Heart left ventricle (tissue), 13 donors: Measurements from ENCODE around the gene SEMA3E.

ENCODE experiments used
- POLR2A ChIP-seq, 2 donors: fragments of 450-650 bp; IDR thresholded peaks; one replicate each; pipeline ENCODE4 v1.6.1; 2017; ENCODE audit warnings: antibody characterized with exemption in 2 of 2, mild to moderate bottlenecking in 2 of 2, moderate library complexity in 2 of 2
- TF ChIP-seq, protein P1 (sequence below), 12 donors: fragments of 200-600 bp; sonication (generic) in 4 of 12; IDR thresholded peaks; one replicate each; pipeline versions ENCODE4 v1.5.0 to v1.8.0; 2018 to 2022; ENCODE audit warnings: antibody characterized with exemption in 12 of 12, mild to moderate bottlenecking in 5 of 12
- donor health status: ischemic (EF 13 %, LVEDD 7.1; RV severe dilation, severe dysfunction).
- donor health status: DM: no; HTN: yes; CAD: no.
- donor health status: DM: no; HTN: no; CAD: no.
- donor health status: ischemic (EF 25% LVEDD 6.9; RV normal size, moderate dysfunction).
- donor health status: ischemic (EF 25% LVEDD 5.7; RV mildly dilated, moderate dysfunction).
- donor health status: ischemic (EF 35%, LVEDD 5.7; RV mildly dilated, moderate dysfunction).
- donor health status: nonischemic (EF 11% LVEDD 7.7; RV severe dilation, severe dysfunction).
- donor health status: DM: yes; HTN: yes; CAD: no.
- donor health status: PGD.
- donor health status: ischemic (EF 29% LVEDD 5.4; RV normal size, mild dysfunction).
- donor health status: nonischemic (EF 23%, LVEDD 6.1; RV moderate dilation, normal function).

GRCh38 chr7:83469076-83469475 is 179.9 kb downstream of the SEMA3E start:
- TF ChIP-seq, protein P1, sequence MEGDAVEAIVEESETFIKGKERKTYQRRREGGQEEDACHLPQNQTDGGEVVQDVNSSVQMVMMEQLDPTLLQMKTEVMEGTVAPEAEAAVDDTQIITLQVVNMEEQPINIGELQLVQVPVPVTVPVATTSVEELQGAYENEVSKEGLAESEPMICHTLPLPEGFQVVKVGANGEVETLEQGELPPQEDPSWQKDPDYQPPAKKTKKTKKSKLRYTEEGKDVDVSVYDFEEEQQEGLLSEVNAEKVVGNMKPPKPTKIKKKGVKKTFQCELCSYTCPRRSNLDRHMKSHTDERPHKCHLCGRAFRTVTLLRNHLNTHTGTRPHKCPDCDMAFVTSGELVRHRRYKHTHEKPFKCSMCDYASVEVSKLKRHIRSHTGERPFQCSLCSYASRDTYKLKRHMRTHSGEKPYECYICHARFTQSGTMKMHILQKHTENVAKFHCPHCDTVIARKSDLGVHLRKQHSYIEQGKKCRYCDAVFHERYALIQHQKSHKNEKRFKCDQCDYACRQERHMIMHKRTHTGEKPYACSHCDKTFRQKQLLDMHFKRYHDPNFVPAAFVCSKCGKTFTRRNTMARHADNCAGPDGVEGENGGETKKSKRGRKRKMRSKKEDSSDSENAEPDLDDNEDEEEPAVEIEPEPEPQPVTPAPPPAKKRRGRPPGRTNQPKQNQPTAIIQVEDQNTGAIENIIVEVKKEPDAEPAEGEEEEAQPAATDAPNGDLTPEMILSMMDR (IDR thresholded peaks at IDR 0.05) = no peak
- no peak for TF ChIP-seq POLR2A (IDR thresholded peaks at IDR 0.05)
